ENCODE measurements around the gene SSBP3.
"Not testable (repeated sequence)": the region's sequence is repeated elsewhere in the genome, so short reads cannot be mapped to it uniquely, and the experiment has no call there.

SSBP3 gene

GRCh38 chr1:54347955-54348699 is 58.1 kb downstream of the SSBP3 start:
- no peak for DNase-seq

- no peak for DNase-seq
Measured at GRCh38 chr1:54347261-54347954, 58.8 kb downstream of the SSBP3 start.

- not testable (repeated sequence) for DNase-seq
Measured at GRCh38 chr1:54345548-54345947, 60.6 kb downstream of the SSBP3 start.

- DNase-seq = no peak
Measured at GRCh38 chr1:54345116-54345515, 61.1 kb downstream of the SSBP3 start.

- DNase-seq = no peak
Measured at GRCh38 chr1:54342742-54343687, 63.2 kb downstream of the SSBP3 start.

GRCh38 chr1:54342288-54342687 is 63.9 kb downstream of the SSBP3 start:
- DNase-seq = no peak

- DNase-seq = no peak
Measured at GRCh38 chr1:54341763-54342162, 64.4 kb downstream of the SSBP3 start.

GRCh38 chr1:54340878-54341277 is 65.3 kb downstream of the SSBP3 start:
- no peak for DNase-seq

- DNase-seq = no peak
Measured at GRCh38 chr1:54340434-54340833, 65.8 kb downstream of the SSBP3 start.

- DNase-seq = no peak
Measured at GRCh38 chr1:54339126-54339525, 67.1 kb downstream of the SSBP3 start.

- no peak for DNase-seq
Measured at GRCh38 chr1:54338464-54338863, 67.7 kb downstream of the SSBP3 start.

GRCh38 chr1:54337928-54338327 is 68.3 kb downstream of the SSBP3 start:
- no peak for DNase-seq

GRCh38 chr1:54337034-54337433 is 69.2 kb downstream of the SSBP3 start:
- DNase-seq = no peak

- no peak for DNase-seq
Measured at GRCh38 chr1:54336116-54336515, 70.1 kb downstream of the SSBP3 start.

- no peak for DNase-seq
Measured at GRCh38 chr1:54335755-54336108, 70.5 kb downstream of the SSBP3 start.

GRCh38 chr1:54335011-54335754 is 71.0 kb downstream of the SSBP3 start:
- DNase-seq = no peak

GRCh38 chr1:54332781-54333585 is 73.2 kb downstream of the SSBP3 start:
- DNase-seq = no peak

GRCh38 chr1:54331843-54332463 is 74.2 kb downstream of the SSBP3 start:
- no peak for DNase-seq

GRCh38 chr1:54331091-54331772 is 75.0 kb downstream of the SSBP3 start:
- no peak for DNase-seq

GRCh38 chr1:54329312-54330003 is 76.7 kb downstream of the SSBP3 start:
- DNase-seq = no peak
